ENCODE measurements around the gene NANOS2.
A peak's percentile ranks its signal among the peaks of the same experiment; 100 is the strongest.
"Not testable (repeated sequence)": the region's sequence is repeated elsewhere in the genome, so short reads cannot be mapped to it uniquely, and the experiment has no call there.

Gene NANOS2

DNA sequence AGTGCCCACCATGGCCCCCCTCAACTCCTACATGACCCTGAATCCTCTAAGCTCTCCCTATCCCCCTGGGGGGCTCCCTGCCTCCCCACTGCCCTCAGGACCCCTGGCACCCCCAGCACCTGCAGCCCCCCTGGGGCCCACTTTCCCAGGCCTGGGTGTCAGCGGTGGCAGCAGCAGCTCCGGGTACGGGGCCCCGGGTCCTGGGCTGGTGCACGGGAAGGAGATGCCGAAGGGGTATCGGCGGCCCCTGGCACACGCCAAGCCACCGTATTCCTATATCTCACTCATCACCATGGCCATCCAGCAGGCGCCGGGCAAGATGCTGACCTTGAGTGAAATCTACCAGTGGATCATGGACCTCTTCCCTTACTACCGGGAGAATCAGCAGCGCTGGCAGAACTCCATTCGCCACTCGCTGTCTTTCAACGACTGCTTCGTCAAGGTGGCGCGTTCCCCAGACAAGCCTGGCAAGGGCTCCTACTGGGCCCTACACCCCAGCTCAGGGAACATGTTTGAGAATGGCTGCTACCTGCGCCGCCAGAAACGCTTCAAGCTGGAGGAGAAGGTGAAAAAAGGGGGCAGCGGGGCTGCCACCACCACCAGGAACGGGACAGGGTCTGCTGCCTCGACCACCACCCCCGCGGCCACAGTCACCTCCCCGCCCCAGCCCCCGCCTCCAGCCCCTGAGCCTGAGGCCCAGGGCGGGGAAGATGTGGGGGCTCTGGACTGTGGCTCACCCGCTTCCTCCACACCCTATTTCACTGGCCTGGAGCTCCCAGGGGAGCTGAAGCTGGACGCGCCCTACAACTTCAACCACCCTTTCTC is 42.3 kb downstream of the NANOS2 start:
- no peak for DNase-seq

- DNase-seq = no peak
These were observed 43.8 kb downstream of the NANOS2 start for GRCh38 chr19:45870798-45871197.

DNA sequence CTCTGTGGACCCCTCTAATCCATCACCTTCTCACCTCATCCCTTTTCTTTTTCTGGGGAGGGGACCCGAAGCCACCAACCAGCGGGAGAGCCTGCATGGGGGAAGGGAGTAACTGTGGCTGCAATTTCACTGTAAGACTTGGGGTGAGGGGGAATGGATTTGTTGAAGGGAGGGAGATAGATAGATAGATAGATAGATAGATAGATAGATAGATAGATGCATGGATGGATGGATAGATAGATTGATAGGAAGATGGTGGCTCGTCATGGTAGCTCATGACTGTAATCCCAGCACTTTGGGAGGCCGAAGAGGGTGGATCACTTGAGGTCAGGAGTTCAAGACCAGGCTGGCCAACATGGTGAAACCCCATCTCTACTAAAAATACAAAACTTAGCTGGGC is 47.3 kb downstream of the NANOS2 start:
- DNase-seq = not testable (repeated sequence)

GRCh38 chr19:45866400-45867176 is 48.0 kb downstream of the NANOS2 start:
- DNase-seq = no peak

- no peak for DNase-seq
These were observed 49.2 kb downstream of the NANOS2 start for GRCh38 chr19:45865269-45865948.

DNA sequence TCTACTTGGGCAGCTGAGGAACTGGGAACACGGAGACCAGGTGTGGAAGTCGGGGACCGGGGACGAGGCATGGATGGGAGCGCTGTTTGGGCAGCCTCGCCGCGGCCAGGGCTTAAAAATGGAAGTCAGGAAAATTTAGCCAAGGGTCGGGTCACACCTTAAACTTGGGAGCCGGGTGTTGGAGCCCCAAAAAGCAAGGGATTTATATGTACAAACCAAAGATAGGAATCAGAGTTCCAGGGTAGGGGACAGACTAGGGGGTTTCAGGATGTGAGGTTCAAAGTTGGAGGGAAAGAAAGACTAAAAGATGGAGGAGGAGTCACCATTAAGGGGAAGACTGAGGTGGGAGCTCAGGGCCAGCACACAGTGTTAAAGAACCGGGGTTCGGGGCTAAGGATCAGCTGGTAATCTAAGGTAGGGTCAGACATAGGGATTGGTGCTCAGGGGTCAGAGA is 49.9 kb downstream of the NANOS2 start:
- no peak for DNase-seq

- peak; percentile 30 for DNase-seq
These were observed 50.5 kb downstream of the NANOS2 start, which contains the start of gene FOXA3 for GRCh38 chr19:45863840-45864628. FOXA3 (plus strand) TSS chr19:45864326; CDS start chr19:45864457, 131 bp downstream.

- DNase-seq = no peak
These were observed 51.2 kb downstream of the NANOS2 start for GRCh38 chr19:45863335-45863839.

Measured in kidney glomerular epithelial cell (primary cell).